ENCODE results near the gene FAAP20. TPM values are rescaled to one million over a fixed set of nuclear protein-coding genes. Genes with fewer than 3 reads are reported as not detected.

Gene FAAP20
- total and polyA plus RNA-seq, 9 of the 15 experiments (the other 6 are each of a cell fraction or from before 2014, with no cell fraction given): 0.58 to 143 (median 9.9) TPM

GRCh38 chr1:2175681-2176454 is 18.7 kb downstream of the FAAP20 start (continued):
- TF ChIP-seq, protein P1, sequence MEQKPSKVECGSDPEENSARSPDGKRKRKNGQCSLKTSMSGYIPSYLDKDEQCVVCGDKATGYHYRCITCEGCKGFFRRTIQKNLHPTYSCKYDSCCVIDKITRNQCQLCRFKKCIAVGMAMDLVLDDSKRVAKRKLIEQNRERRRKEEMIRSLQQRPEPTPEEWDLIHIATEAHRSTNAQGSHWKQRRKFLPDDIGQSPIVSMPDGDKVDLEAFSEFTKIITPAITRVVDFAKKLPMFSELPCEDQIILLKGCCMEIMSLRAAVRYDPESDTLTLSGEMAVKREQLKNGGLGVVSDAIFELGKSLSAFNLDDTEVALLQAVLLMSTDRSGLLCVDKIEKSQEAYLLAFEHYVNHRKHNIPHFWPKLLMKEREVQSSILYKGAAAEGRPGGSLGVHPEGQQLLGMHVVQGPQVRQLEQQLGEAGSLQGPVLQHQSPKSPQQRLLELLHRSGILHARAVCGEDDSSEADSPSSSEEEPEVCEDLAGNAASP (IDR thresholded peaks at IDR 0.05): no peak
- TF ChIP-seq NR4A1 (CRISPR knock-in tag; IDR thresholded peaks at IDR 0.05) (0 out of 2 replicates have a peak, but pooled peaks have one; percentile 35), NR4A1 (tag; IDR thresholded peaks at IDR 0.05) (peak; percentile 88), USF2 (CRISPR knock-in tag; IDR thresholded peaks at IDR 0.05) (peak; percentile 99), GABPA (tag; conservative IDR thresholded peaks at IDR 0.05; ENCODE audit: low read depth) (0 out of 2 replicates have a peak, but pooled peaks have one; percentile 28), SIX5 (IDR thresholded peaks at IDR 0.05; ENCODE audit: borderline replicate concordance in 1 of 2, insufficient read depth in 1 of 2, low read depth in 1 of 2, low read length in 2 of 2) (no peak), ZNF23 (CRISPR knock-in tag; IDR thresholded peaks at IDR 0.05) (no peak), TCF3 (CRISPR knock-in tag; IDR thresholded peaks at IDR 0.05) (peak; percentile 23; the same call in 1 of the 2 replicates), ZNF232 (CRISPR knock-in tag; IDR thresholded peaks at IDR 0.05) (peak; percentile 79; the same call in 1 of the 2 replicates), RBM22 (IDR thresholded peaks at IDR 0.05; ENCODE audit: low read depth, low read length, poor library complexity, severe bottlenecking) (no peak), ZNF717 (CRISPR knock-in tag; IDR thresholded peaks at IDR 0.05) (no peak), SOX6 (IDR thresholded peaks at IDR 0.05) (peak; percentile 40; the same call in 1 of the 2 replicates), CTCF (IDR thresholded peaks at IDR 0.05 in 2 of 3, conservative IDR thresholded peaks at IDR 0.05 in 1 of 3; ENCODE audit: insufficient read depth in 2 of 3, low read depth in 1 of 3, low read length in 3 of 3) (peak; percentile 56 to 65 (median 61)), FOXP1 (CRISPR knock-in tag; IDR thresholded peaks at IDR 0.05) (peak; percentile 96), RBM25 (IDR thresholded peaks at IDR 0.05; ENCODE audit: low read depth, low read length, severe bottlenecking) (no peak), HMGN3 (IDR thresholded peaks at IDR 0.05; ENCODE audit: borderline replicate concordance, extremely low read depth, insufficient read length, low read depth, low read length) (no peak), SIRT6 (IDR thresholded peaks at IDR 0.05; ENCODE audit: low read depth, low read length) (no peak), DACH1 (IDR thresholded peaks at IDR 0.05; ENCODE audit: partially characterized antibody) (peak; percentile 65), TCF7L2 (IDR thresholded peaks at IDR 0.05; ENCODE audit: low read depth, low read length) (no peak), NCOR1 (IDR thresholded peaks at IDR 0.05) (no peak), TAF9B (IDR thresholded peaks at IDR 0.05; ENCODE audit: partially characterized antibody) (no peak), FOXA3 (CRISPR knock-in tag; conservative IDR thresholded peaks at IDR 0.05 in 1 of 2, IDR thresholded peaks at IDR 0.05 in 1 of 2) (peak in 1 of 2 experiments; percentile 89; a peak in 2 of 4 replicates), BHLHE40 (IDR thresholded peaks at IDR 0.05; ENCODE audit: low read length) (peak; percentile 42; the same call in 1 of the 2 replicates), MECOM (CRISPR knock-in tag; IDR thresholded peaks at IDR 0.05) (no peak), ZFX (CRISPR knock-in tag; IDR thresholded peaks at IDR 0.05) (peak; percentile 44)
